K562 (cell line): ENCODE measurements around the gene FGF22. TPM values are rescaled to one million over a fixed set of nuclear protein-coding genes. Genes with fewer than 3 reads are reported as not detected.

Source experiments
- CLOCK ChIP-seq: fragments of 250-450 bp; sonication (Bioruptor Pico); IDR thresholded peaks from 2 replicates; pipeline ENCODE4 v1.4.0; 2020; ENCODE audit warnings: mild to moderate bottlenecking, moderate library complexity, borderline replicate concordance
- KLF10 ChIP-seq: fragments of 250-450 bp; sonication (Bioruptor Pico); IDR thresholded peaks from 2 replicates; pipeline ENCODE4 v1.6.1; 2021; ENCODE audit warnings: matching md5 sums
- MYBL2 ChIP-seq, 2 experiments: fragments of 450-650 bp in 1 of 2; sonication (generic) in 1 of 2; formaldehyde crosslinking in 1 of 2; IDR thresholded peaks; 2 replicates each; pipeline versions ENCODE4 v1.6.1 to v1.8.1; 2017 to 2022; ENCODE audit warnings: borderline replicate concordance in 1 of 2, inconsistent platforms in 1 of 2, low read depth in 1 of 2, mild to moderate bottlenecking in 1 of 2, missing genetic modification reagents in 1 of 2, moderate library complexity in 1 of 2
- NR2C1 ChIP-seq, 2 experiments: fragments of 450-650 bp; IDR thresholded peaks; 2 replicates each; pipeline ENCODE4 v1.6.1; 2017; ENCODE audit warnings: mild to moderate bottlenecking in 2 of 2, antibody characterized with exemption in 1 of 2, inconsistent platforms in 1 of 2, missing compliant biosample characterization in 1 of 2, missing genetic modification characterization in 1 of 2
- PHF21A ChIP-seq: fragments of 450-650 bp; IDR thresholded peaks from 2 replicates; pipeline ENCODE4 v1.6.1; 2017; ENCODE audit warnings: low read depth, borderline replicate concordance
- RBM25 ChIP-seq: fragments of 200-400 bp; formaldehyde crosslinking; IDR thresholded peaks from 2 replicates; pipeline ENCODE4 v1.6.1; 2018; ENCODE audit warnings: low read length, low read depth, moderate library complexity; ENCODE audit not compliant: severe bottlenecking
- THRA ChIP-seq: fragments of 450-650 bp; IDR thresholded peaks from 2 replicates; pipeline ENCODE4 v1.6.1; 2017; ENCODE audit warnings: mild to moderate bottlenecking, moderate library complexity
- polyA plus RNA-seq, 8 experiments: library from polyadenylated mRNA; depleted of rRNA in 4 of 8; stranded (reverse) in 5 of 8; unstranded in 3 of 8; fragments of >200 nt; fragmentation: Nextera tagmentation in 2 of 8; fragmentation: Illumina TruSeq in 1 of 8; extraction: Ambion mirVana in 2 of 8; extraction: Trizol in 1 of 8; gene quantifications; 2 replicates each; pipeline versions ENCODE4 v1.2.1 to v1.2.3, GENCODE V29; 2011 to 2014; ENCODE audit warnings: inconsistent platforms in 1 of 8, missing spikeins in 1 of 8
- total RNA-seq, 7 experiments: library from RNA; depleted of rRNA in 6 of 7; stranded (reverse); fragments of >200 nt in 6 of 7; fragmentation: Illumina TruSeq in 2 of 7; extraction: Trizol in 2 of 7; gene quantifications; 2 replicates each; pipeline versions ENCODE4 v1.2.1 to v1.2.3, GENCODE V29; 2011 to 2021; ENCODE audit warnings: low replicate concordance in 1 of 7
- TF ChIP-seq, protein P1 (sequence below): fragments of 200-600 bp; sonication (generic); IDR thresholded peaks from one replicate; pipeline ENCODE4 v1.6.1; 2012; ENCODE audit warnings: mild to moderate bottlenecking, low read depth, low read length, inconsistent platforms

FGF22 gene
- total and polyA plus RNA-seq, 9 of the 15 experiments (the other 6 are each of a cell fraction or from before 2014, with no cell fraction given): 0.14 to 2.2 (median 0.86) TPM; not detected in 4

GRCh38 chr19:639253-640160 is at the start of gene FGF22 (continued):
- TF ChIP-seq NR2C1 (IDR thresholded peaks at IDR 0.05): no peak
- no peak for TF ChIP-seq NR2C1 (tag; IDR thresholded peaks at IDR 0.05)
- TF ChIP-seq THRA: no peak
- TF ChIP-seq, protein P1, sequence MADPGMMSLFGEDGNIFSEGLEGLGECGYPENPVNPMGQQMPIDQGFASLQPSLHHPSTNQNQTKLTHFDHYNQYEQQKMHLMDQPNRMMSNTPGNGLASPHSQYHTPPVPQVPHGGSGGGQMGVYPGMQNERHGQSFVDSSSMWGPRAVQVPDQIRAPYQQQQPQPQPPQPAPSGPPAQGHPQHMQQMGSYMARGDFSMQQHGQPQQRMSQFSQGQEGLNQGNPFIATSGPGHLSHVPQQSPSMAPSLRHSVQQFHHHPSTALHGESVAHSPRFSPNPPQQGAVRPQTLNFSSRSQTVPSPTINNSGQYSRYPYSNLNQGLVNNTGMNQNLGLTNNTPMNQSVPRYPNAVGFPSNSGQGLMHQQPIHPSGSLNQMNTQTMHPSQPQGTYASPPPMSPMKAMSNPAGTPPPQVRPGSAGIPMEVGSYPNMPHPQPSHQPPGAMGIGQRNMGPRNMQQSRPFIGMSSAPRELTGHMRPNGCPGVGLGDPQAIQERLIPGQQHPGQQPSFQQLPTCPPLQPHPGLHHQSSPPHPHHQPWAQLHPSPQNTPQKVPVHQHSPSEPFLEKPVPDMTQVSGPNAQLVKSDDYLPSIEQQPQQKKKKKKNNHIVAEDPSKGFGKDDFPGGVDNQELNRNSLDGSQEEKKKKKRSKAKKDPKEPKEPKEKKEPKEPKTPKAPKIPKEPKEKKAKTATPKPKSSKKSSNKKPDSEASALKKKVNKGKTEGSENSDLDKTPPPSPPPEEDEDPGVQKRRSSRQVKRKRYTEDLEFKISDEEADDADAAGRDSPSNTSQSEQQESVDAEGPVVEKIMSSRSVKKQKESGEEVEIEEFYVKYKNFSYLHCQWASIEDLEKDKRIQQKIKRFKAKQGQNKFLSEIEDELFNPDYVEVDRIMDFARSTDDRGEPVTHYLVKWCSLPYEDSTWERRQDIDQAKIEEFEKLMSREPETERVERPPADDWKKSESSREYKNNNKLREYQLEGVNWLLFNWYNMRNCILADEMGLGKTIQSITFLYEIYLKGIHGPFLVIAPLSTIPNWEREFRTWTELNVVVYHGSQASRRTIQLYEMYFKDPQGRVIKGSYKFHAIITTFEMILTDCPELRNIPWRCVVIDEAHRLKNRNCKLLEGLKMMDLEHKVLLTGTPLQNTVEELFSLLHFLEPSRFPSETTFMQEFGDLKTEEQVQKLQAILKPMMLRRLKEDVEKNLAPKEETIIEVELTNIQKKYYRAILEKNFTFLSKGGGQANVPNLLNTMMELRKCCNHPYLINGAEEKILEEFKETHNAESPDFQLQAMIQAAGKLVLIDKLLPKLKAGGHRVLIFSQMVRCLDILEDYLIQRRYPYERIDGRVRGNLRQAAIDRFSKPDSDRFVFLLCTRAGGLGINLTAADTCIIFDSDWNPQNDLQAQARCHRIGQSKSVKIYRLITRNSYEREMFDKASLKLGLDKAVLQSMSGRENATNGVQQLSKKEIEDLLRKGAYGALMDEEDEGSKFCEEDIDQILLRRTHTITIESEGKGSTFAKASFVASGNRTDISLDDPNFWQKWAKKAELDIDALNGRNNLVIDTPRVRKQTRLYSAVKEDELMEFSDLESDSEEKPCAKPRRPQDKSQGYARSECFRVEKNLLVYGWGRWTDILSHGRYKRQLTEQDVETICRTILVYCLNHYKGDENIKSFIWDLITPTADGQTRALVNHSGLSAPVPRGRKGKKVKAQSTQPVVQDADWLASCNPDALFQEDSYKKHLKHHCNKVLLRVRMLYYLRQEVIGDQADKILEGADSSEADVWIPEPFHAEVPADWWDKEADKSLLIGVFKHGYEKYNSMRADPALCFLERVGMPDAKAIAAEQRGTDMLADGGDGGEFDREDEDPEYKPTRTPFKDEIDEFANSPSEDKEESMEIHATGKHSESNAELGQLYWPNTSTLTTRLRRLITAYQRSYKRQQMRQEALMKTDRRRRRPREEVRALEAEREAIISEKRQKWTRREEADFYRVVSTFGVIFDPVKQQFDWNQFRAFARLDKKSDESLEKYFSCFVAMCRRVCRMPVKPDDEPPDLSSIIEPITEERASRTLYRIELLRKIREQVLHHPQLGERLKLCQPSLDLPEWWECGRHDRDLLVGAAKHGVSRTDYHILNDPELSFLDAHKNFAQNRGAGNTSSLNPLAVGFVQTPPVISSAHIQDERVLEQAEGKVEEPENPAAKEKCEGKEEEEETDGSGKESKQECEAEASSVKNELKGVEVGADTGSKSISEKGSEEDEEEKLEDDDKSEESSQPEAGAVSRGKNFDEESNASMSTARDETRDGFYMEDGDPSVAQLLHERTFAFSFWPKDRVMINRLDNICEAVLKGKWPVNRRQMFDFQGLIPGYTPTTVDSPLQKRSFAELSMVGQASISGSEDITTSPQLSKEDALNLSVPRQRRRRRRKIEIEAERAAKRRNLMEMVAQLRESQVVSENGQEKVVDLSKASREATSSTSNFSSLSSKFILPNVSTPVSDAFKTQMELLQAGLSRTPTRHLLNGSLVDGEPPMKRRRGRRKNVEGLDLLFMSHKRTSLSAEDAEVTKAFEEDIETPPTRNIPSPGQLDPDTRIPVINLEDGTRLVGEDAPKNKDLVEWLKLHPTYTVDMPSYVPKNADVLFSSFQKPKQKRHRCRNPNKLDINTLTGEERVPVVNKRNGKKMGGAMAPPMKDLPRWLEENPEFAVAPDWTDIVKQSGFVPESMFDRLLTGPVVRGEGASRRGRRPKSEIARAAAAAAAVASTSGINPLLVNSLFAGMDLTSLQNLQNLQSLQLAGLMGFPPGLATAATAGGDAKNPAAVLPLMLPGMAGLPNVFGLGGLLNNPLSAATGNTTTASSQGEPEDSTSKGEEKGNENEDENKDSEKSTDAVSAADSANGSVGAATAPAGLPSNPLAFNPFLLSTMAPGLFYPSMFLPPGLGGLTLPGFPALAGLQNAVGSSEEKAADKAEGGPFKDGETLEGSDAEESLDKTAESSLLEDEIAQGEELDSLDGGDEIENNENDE: no peak
- TF ChIP-seq KLF10 (CRISPR knock-in tag): no peak
- TF ChIP-seq CLOCK (CRISPR knock-in tag): no peak
- TF ChIP-seq RBM25: peak; percentile 91
- TF ChIP-seq PHF21A: 0 out of 2 replicates have a peak, but pooled peaks have one; percentile 26
- no peak for TF ChIP-seq MYBL2 (IDR thresholded peaks at IDR 0.05; ENCODE audit: low read depth)
- no peak for TF ChIP-seq MYBL2 (CRISPR knock-in tag; IDR thresholded peaks at IDR 0.05; ENCODE audit: borderline replicate concordance)
